Measurements from ENCODE around the gene LIN37. TPM values are rescaled to one million over a fixed set of nuclear protein-coding genes. Genes with fewer than 3 reads are reported as not detected.

The LIN37 gene
- total and polyA plus RNA-seq, 9 of the 15 experiments (the other 6 are each of a cell fraction or from before 2014, with no cell fraction given): 1.2 to 12.5 (median 8.6) TPM

- TF ChIP-seq SRSF1 (IDR thresholded peaks at IDR 0.05; ENCODE audit: low read depth, low read length): no peak
- no peak for TF ChIP-seq ZNF592 (IDR thresholded peaks at IDR 0.05)
- no peak for TF ChIP-seq BRD9 (IDR thresholded peaks at IDR 0.05; ENCODE audit: low read depth, partially characterized antibody)
- TF ChIP-seq RHOXF2B (CRISPR knock-in tag; conservative IDR thresholded peaks at IDR 0.05): no peak
- no peak for TF ChIP-seq BRF2 (IDR thresholded peaks at IDR 0.05; ENCODE audit: borderline replicate concordance, insufficient read depth, insufficient read length)
- no peak for TF ChIP-seq ID3 (CRISPR knock-in tag; IDR thresholded peaks at IDR 0.05)
- no peak for TF ChIP-seq ID3 (tag; IDR thresholded peaks at IDR 0.05)
- no peak for TF ChIP-seq THRA (IDR thresholded peaks at IDR 0.05)
- no peak for TF ChIP-seq ZNF232 (CRISPR knock-in tag; IDR thresholded peaks at IDR 0.05)
- TF ChIP-seq CBX2 (IDR thresholded peaks at IDR 0.05; ENCODE audit: insufficient read depth, low read length, poor library complexity, severe bottlenecking): no peak
- no peak for TF ChIP-seq ARID3B (CRISPR knock-in tag; IDR thresholded peaks at IDR 0.05; ENCODE audit: borderline replicate concordance)
- no peak for TF ChIP-seq FUS (optimal IDR thresholded peaks at IDR 0.05; ENCODE audit: low read depth, low read length)
- TF ChIP-seq SREBF1 (IDR thresholded peaks at IDR 0.05; ENCODE audit: borderline replicate concordance, low read depth, low read length): no peak
- TF ChIP-seq SNRNP70 (optimal IDR thresholded peaks at IDR 0.05; ENCODE audit: low read depth, low read length): no peak
- TF ChIP-seq NONO (IDR thresholded peaks at IDR 0.05; ENCODE audit: low read depth in 2 of 2, low read length in 1 of 2): no peak
- TF ChIP-seq CHD1 (IDR thresholded peaks at IDR 0.05; ENCODE audit: low read length): no peak
- no peak for TF ChIP-seq NEUROD1 (IDR thresholded peaks at IDR 0.05; ENCODE audit: borderline replicate concordance, low read depth, low read length, partially characterized antibody)
- no peak for TF ChIP-seq SMARCE1 (IDR thresholded peaks at IDR 0.05)
- no peak for TF ChIP-seq KAT7 (CRISPR knock-in tag; IDR thresholded peaks at IDR 0.05; ENCODE audit: borderline replicate concordance)
Measured at GRCh38 chr19:35745328-35746086, 2.9 kb upstream of the LIN37 start, which contains the start of the genes PSENEN and U2AF1L4 (continued).

All from K562 (cell line).